Neutrophil (primary cell): ENCODE results near the gene TENM3.

Experiments
- H3K27ac ChIP-seq: fragments of 200-600 bp; sonication (generic); 2 replicates; pipeline ENCODE4 v1.5.1; 2016; ENCODE audit warnings: mild to moderate bottlenecking, moderate library complexity
- H3K27me3 ChIP-seq: fragments of 200-600 bp; sonication (generic); 2 replicates; pipeline ENCODE4 v1.6.0; 2016; ENCODE audit warnings: mild to moderate bottlenecking
- H3K36me3 ChIP-seq: fragments of 200-600 bp; sonication (generic); 2 replicates; pipeline ENCODE4 v1.5.1; 2017
- H3K4me1 ChIP-seq, 2 experiments: fragments of 200-600 bp in 1 of 2; sonication (generic) in 1 of 2; 1 replicate in 1 of 2; 2 replicates in 1 of 2; pipeline versions ENCODE4 v1.5.1 to v1.6.1; 2013 to 2016; ENCODE audit warnings: low read depth in 1 of 2, low read length in 1 of 2, mild to moderate bottlenecking in 1 of 2, moderate library complexity in 1 of 2; ENCODE audit not compliant: control insufficient read depth in 1 of 2, insufficient read depth in 1 of 2
- H3K4me3 ChIP-seq, 2 experiments: fragments of 200-600 bp in 1 of 2; sonication (generic) in 1 of 2; 1 replicate in 1 of 2; 2 replicates in 1 of 2; pipeline ENCODE4 v1.5.1; 2013 to 2016; ENCODE audit warnings: low read depth in 1 of 2, low read length in 1 of 2, mild to moderate bottlenecking in 1 of 2, moderate library complexity in 1 of 2
- H3K9me3 ChIP-seq: fragments of 200-600 bp; sonication (generic); 2 replicates; pipeline ENCODE4 v1.5.1; 2016
- CTCF ChIP-seq: fragments of 200-600 bp; sonication (generic); IDR thresholded peaks from 2 replicates; pipeline ENCODE4 v1.5.1; 2016; ENCODE audit warnings: antibody characterized with exemption

TENM3 gene

GRCh38 chr4:182825786-182826185 lies 582.6 kb downstream of the TENM3 start:
- Histone ChIP-seq H3K4me1 (no peaks in the 10 kb centered on the region), H3K4me3 (no peak overlapping the region), H3K9me3 (no peaks in the 10 kb centered on the region), H3K27me3 (peaks cover 27% of the 10 kb centered on the region), H3K27ac (no peak overlapping the region), H3K36me3 (no peaks in the 10 kb centered on the region)
- TF ChIP-seq CTCF, result no peak

- no peak overlapping the region for H3K27ac ChIP-seq
- no peaks in the 10 kb centered on the region for H3K9me3 ChIP-seq
- peaks cover 33% of the 10 kb centered on the region for H3K27me3 ChIP-seq
- no peak overlapping the region for H3K4me3 ChIP-seq
- TF ChIP-seq CTCF, result no peak
- no peaks in the 10 kb centered on the region for H3K4me1 ChIP-seq
- H3K36me3 ChIP-seq, result no peaks in the 10 kb centered on the region
These were observed 583.2 kb downstream of the TENM3 start for GRCh38 chr4:182826391-182826790.

GRCh38 chr4:182827166-182827565 lies 584.0 kb downstream of the TENM3 start:
- H3K4me3 ChIP-seq, result no peak overlapping the region
- H3K27ac ChIP-seq, result no peak overlapping the region
- H3K36me3 ChIP-seq, result no peaks in the 10 kb centered on the region
- TF ChIP-seq CTCF, result no peak
- H3K4me1 ChIP-seq, result no peaks in the 10 kb centered on the region
- H3K9me3 ChIP-seq, result no peaks in the 10 kb centered on the region
- H3K27me3 ChIP-seq, result peaks cover 34% of the 10 kb centered on the region

- H3K27ac ChIP-seq, result no peak overlapping the region
- peaks cover 34% of the 10 kb centered on the region for H3K27me3 ChIP-seq
- no peaks in the 10 kb centered on the region for H3K9me3 ChIP-seq
- H3K4me3 ChIP-seq, result no peak overlapping the region
- no peaks in the 10 kb centered on the region for H3K36me3 ChIP-seq
- no peaks in the 10 kb centered on the region for H3K4me1 ChIP-seq
- no peak for TF ChIP-seq CTCF
These were observed 584.8 kb downstream of the TENM3 start for GRCh38 chr4:182827954-182828353.

GRCh38 chr4:182828360-182829025 lies 585.3 kb downstream of the TENM3 start:
- no peak overlapping the region for H3K27ac ChIP-seq
- no peaks in the 10 kb centered on the region for H3K4me1 ChIP-seq
- H3K4me3 ChIP-seq, result no peak overlapping the region
- H3K36me3 ChIP-seq, result no peaks in the 10 kb centered on the region
- TF ChIP-seq CTCF, result no peak
- no peaks in the 10 kb centered on the region for H3K9me3 ChIP-seq
- peaks cover 34% of the 10 kb centered on the region for H3K27me3 ChIP-seq
